ENCODE results near the gene TSPAN15.

TSPAN15 gene

DNA sequence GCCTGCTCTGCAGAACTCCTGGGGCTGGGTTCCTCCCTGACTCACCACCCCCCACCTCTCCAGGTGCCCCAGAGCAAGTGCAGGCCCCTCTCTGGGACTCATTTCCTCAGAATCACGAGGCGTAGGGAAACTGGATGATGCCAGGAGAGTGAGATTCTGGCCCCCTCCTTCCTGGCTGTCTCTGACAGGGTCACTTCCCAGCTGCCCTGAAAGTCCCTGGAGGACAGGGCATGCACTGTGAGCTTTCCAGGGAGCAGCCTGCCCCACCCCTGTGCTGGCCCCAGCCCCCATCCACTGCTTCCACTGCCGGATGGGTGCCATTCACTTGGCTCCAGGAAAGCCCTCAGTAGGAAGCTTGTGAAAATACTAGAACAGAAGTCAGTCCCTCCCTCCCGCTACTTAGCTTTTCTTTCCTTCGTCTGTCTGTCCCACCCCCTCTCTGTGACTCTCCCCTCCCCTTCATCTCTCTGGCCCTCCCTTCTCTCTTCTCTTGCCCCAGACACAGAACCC, 44.9 kb upstream of the TSPAN15 start:
- Histone ChIP-seq H3K9ac (ENCODE audit: low read length) (no peak overlapping the region), H3K36me3 (ENCODE audit: low read length) (no peaks in the 10 kb centered on the region), H3F3A (ENCODE audit: insufficient read depth) (no peaks in the 10 kb centered on the region; the same call in 1 of the 2 replicates), H3K27ac (ENCODE audit: low read depth, low read length) (no peak overlapping the region), H3K4me3 (ENCODE audit: insufficient read depth, low read length, poor library complexity, severe bottlenecking) (no peak overlapping the region), H2AFZ (ENCODE audit: low read depth, low read length, severe bottlenecking) (no peak overlapping the region), H3K79me2 (ENCODE audit: insufficient read depth, low read length) (no peaks in the 10 kb centered on the region), H3K9me3 (ENCODE audit: insufficient read depth, low read length) (no peaks in the 10 kb centered on the region), H3K9me2 (replicated peaks; ENCODE audit: insufficient read depth, low read length) (no peaks in the 10 kb centered on the region), H3K27me3 (ENCODE audit: low read length) (no peaks in the 10 kb centered on the region), H3K4me2 (ENCODE audit: low read depth, low read length, poor library complexity, severe bottlenecking) (no peak overlapping the region), H4K20me1 (ENCODE audit: low read depth, low read length) (no peaks in the 10 kb centered on the region)
- TF ChIP-seq, protein P1, sequence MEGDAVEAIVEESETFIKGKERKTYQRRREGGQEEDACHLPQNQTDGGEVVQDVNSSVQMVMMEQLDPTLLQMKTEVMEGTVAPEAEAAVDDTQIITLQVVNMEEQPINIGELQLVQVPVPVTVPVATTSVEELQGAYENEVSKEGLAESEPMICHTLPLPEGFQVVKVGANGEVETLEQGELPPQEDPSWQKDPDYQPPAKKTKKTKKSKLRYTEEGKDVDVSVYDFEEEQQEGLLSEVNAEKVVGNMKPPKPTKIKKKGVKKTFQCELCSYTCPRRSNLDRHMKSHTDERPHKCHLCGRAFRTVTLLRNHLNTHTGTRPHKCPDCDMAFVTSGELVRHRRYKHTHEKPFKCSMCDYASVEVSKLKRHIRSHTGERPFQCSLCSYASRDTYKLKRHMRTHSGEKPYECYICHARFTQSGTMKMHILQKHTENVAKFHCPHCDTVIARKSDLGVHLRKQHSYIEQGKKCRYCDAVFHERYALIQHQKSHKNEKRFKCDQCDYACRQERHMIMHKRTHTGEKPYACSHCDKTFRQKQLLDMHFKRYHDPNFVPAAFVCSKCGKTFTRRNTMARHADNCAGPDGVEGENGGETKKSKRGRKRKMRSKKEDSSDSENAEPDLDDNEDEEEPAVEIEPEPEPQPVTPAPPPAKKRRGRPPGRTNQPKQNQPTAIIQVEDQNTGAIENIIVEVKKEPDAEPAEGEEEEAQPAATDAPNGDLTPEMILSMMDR (IDR thresholded peaks at IDR 0.05; ENCODE audit: insufficient read depth, low read length, poor library complexity, severe bottlenecking): no peak
- TF ChIP-seq EZH2phosphoT487 (conservative IDR thresholded peaks at IDR 0.05; ENCODE audit: low read length): no peak

DNA sequence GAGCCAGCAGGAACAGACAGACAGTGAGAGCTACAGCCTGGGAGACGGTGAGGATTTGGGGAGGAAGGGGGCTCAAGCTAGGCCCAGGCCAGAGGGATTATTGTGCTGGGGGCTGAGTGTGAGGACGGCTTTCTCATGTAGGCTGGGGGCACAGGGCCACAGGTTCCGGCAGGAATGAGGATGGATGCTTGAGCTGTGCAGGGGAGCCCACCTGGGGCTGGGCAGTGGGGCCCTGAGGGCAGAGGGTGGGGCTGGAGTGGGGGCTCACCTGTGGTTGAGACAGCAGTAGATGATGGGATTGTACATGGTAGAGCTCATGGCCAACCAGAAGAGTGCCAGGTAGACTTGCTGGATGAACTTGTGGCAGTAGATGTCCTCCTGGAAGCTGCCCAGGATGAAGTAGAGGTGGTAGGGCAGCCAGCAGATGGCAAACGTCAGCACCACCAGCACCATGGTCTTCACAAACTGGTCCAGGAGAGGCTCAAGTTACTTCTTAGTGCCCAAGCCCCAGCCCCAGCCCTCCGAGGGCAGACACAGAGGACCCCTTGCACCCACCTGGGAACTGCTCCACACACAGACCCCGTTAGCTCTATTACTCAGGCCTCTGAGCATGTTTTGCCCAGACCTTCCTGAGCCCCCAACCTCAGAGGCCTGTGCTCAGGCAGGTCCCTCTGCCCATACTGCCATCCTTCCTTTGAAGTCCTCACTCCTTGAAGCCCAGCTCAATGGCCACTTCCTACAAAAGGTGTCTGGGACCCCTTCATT, 44.3 kb upstream of the TSPAN15 start:
- H3K9me3 ChIP-seq (ENCODE audit: insufficient read depth, low read length): no peaks in the 10 kb centered on the region
- no peaks in the 10 kb centered on the region for H4K20me1 ChIP-seq (ENCODE audit: low read depth, low read length)
- no peaks in the 10 kb centered on the region; the same call in 1 of the 2 replicates for H3F3A ChIP-seq (ENCODE audit: insufficient read depth)
- no peak overlapping the region for H3K9ac ChIP-seq (ENCODE audit: low read length)
- no peaks in the 10 kb centered on the region for H3K79me2 ChIP-seq (ENCODE audit: insufficient read depth, low read length)
- TF ChIP-seq, protein P1 (IDR thresholded peaks at IDR 0.05; ENCODE audit: insufficient read depth, low read length, poor library complexity, severe bottlenecking): no peak
- no peak for TF ChIP-seq EZH2phosphoT487 (conservative IDR thresholded peaks at IDR 0.05; ENCODE audit: low read length)
- no peak overlapping the region for H2AFZ ChIP-seq (ENCODE audit: low read depth, low read length, severe bottlenecking)
- H3K4me2 ChIP-seq (ENCODE audit: low read depth, low read length, poor library complexity, severe bottlenecking): no peak overlapping the region
- H3K36me3 ChIP-seq (ENCODE audit: low read length): no peaks in the 10 kb centered on the region
- no peaks in the 10 kb centered on the region for H3K27me3 ChIP-seq (ENCODE audit: low read length)
- no peak overlapping the region for H3K4me3 ChIP-seq (ENCODE audit: insufficient read depth, low read length, poor library complexity, severe bottlenecking)
- no peak overlapping the region for H3K27ac ChIP-seq (ENCODE audit: low read depth, low read length)
- H3K9me2 ChIP-seq (replicated peaks; ENCODE audit: insufficient read depth, low read length): no peaks in the 10 kb centered on the region

DNA sequence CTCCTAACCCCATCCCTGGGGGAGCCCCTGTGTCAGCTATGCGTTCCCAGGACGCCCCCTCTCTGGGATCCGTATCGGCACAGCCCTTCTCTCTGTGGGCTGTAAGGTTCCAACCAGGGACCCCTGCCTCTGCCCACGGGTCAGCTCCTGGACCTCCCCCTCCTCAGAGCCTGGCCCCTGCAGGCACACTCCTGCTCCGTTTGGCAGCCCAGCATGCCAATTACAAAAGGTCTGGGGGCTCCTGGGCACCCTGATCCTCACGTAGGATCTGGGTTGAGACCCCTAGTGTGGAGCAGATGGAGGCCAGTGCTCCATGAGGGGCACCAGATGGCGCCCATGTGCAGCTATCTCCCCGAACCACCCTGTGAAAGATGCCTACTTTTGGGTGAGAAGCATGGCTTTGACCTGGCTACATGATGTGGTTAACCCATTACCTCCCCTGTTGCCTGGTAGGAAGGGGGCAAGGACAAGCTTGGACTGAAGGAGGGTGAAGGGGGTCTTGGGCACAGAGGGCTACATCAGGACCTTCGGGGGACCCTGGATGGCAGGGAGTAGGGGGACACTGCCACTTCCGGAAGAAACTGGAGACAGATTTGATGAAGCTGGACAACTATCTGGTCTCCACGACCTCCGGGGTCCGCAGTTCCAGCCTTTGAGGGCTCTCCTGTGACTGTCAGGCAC, 43.5 kb upstream of the TSPAN15 start:
- H3K79me2 ChIP-seq (ENCODE audit: insufficient read depth, low read length): no peaks in the 10 kb centered on the region
- no peak overlapping the region for H3K4me3 ChIP-seq (ENCODE audit: insufficient read depth, low read length, poor library complexity, severe bottlenecking)
- H3K27ac ChIP-seq (ENCODE audit: low read depth, low read length): no peak overlapping the region
- H3K9me2 ChIP-seq (replicated peaks; ENCODE audit: insufficient read depth, low read length): no peaks in the 10 kb centered on the region
- H3K27me3 ChIP-seq (ENCODE audit: low read length): no peaks in the 10 kb centered on the region
- H3K9me3 ChIP-seq (ENCODE audit: insufficient read depth, low read length): no peaks in the 10 kb centered on the region
- peak overlapping the region; percentile 92 for H2AFZ ChIP-seq (ENCODE audit: low read depth, low read length, severe bottlenecking)
- H3F3A ChIP-seq (ENCODE audit: insufficient read depth): no peaks in the 10 kb centered on the region; the same call in 1 of the 2 replicates
- TF ChIP-seq, protein P1 (IDR thresholded peaks at IDR 0.05; ENCODE audit: insufficient read depth, low read length, poor library complexity, severe bottlenecking): peak; percentile 67
- no peak for TF ChIP-seq EZH2phosphoT487 (conservative IDR thresholded peaks at IDR 0.05; ENCODE audit: low read length)
- H3K36me3 ChIP-seq (ENCODE audit: low read length): no peaks in the 10 kb centered on the region
- peak overlapping the region; percentile 51 for H3K4me2 ChIP-seq (ENCODE audit: low read depth, low read length, poor library complexity, severe bottlenecking)
- H3K9ac ChIP-seq (ENCODE audit: low read length): peak overlapping the region; percentile 20; the same call in 1 of the 2 replicates
- H4K20me1 ChIP-seq (ENCODE audit: low read depth, low read length): no peaks in the 10 kb centered on the region

Data from SU-DHL-6 (cell line).